COLO668 (cell line): ENCODE results near the gene DMAC2L.

Source experiments
- DNase-seq: peaks from one replicate; lab custom pipeline; 2025; ENCODE audit not compliant: unreplicated experiment; lab: John Stamatoyannopoulos, UW

The DMAC2L gene

GRCh38 chr14:50321009-50321660 lies 9.0 kb downstream of the DMAC2L start:
- peak; percentile 57 for DNase-seq

GRCh38 chr14:50331596-50331995 lies 19.5 kb downstream of the DMAC2L start:
- no peak for DNase-seq

- DNase-seq = no peak
Observed at GRCh38 chr14:50333014-50333509, 20.9 kb downstream of the DMAC2L start.

- DNase-seq = no peak
Observed at GRCh38 chr14:50334211-50334610, 22.1 kb downstream of the DMAC2L start.

- DNase-seq = peak; percentile 32
Observed at GRCh38 chr14:50335389-50335788, 23.3 kb downstream of the DMAC2L start.

- DNase-seq = no peak
Observed at GRCh38 chr14:50335989-50336824, 24.1 kb downstream of the DMAC2L start.

GRCh38 chr14:50338587-50338986 lies 26.5 kb downstream of the DMAC2L start:
- DNase-seq = no peak

GRCh38 chr14:50339178-50339804 lies 27.2 kb downstream of the DMAC2L start:
- no peak for DNase-seq

- DNase-seq = no peak
Observed at GRCh38 chr14:50340045-50340444, 27.9 kb downstream of the DMAC2L start.

- DNase-seq = no peak
Observed at GRCh38 chr14:50340963-50341362, 28.8 kb downstream of the DMAC2L start.

GRCh38 chr14:50342221-50343078 lies 30.3 kb downstream of the DMAC2L start:
- DNase-seq = no peak

GRCh38 chr14:50343434-50343833 lies 31.3 kb downstream of the DMAC2L start:
- no peak for DNase-seq

GRCh38 chr14:50344116-50344775 lies 32.1 kb downstream of the DMAC2L start:
- DNase-seq = no peak

GRCh38 chr14:50344876-50345563 lies 32.9 kb downstream of the DMAC2L start:
- DNase-seq = no peak

GRCh38 chr14:50345846-50346422 lies 33.8 kb downstream of the DMAC2L start:
- no peak for DNase-seq

- no peak for DNase-seq
Observed at GRCh38 chr14:50347521-50347920, 35.4 kb downstream of the DMAC2L start.

- no peak for DNase-seq
Observed at GRCh38 chr14:50348933-50349332, 36.8 kb downstream of the DMAC2L start.

- no peak for DNase-seq
Observed at GRCh38 chr14:50350975-50351374, 38.9 kb downstream of the DMAC2L start.

- DNase-seq = no peak
Observed at GRCh38 chr14:50352584-50352983, 40.5 kb downstream of the DMAC2L start.
